Measurements from ENCODE around the gene SGTA.

The SGTA gene

DNA sequence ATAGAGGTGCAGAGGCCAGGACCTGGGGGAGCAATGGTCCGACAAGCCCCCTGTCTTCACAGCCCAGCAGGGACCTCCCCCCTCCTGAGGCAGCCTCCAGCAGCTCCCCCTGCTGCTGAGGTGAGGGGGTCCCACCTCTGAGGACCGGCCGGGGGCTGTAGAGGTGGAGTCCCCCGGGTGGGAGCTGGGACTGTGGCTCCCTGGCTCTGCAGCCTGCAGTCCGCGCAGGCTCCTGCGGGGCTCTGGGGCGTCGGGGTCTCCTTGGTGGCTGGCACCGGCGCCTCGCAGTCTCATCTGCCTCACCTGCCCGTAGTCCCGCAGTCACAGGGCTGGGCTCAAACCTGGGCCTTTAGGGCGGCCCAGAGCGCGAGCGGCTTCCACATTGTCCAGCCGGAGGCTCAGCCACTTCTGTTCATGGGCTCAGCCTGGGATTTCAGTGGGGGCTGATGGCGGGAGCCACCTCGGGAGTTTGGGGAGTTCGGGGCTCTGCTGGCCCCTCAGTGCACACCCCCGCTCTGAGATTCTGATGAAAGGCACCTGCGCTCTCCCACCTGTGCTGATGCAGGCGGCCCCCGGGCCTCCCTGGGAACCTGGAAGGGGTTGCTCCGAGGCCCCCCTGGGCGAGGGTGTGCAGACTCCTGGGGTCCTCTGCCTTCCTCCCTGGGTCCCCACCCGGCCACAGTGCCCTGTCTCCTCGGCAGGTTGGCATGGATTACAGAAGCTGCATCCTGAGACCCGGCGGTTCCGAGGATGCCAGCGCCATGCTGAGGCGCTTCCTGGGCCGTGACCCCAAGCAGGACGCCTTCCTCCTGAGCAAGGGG lies 29.6 kb upstream of the SGTA start:
- H3K4me2 ChIP-seq, result no peak overlapping the region
- H3K27ac ChIP-seq, result no peak overlapping the region
- peaks cover 0 to 52% (median 36%) of the 10 kb centered on the region in 10 experiments; a peak in 16 of 20 replicates for H3K4me1 ChIP-seq
- H3K9me3 ChIP-seq (replicated peaks in 1 of 11), result no peaks in the 10 kb centered on the region
- H3K9ac ChIP-seq, result no peak overlapping the region
- no peak overlapping the region for H3K4me3 ChIP-seq
- peaks cover 30 to 85% (median 70%) of the 10 kb centered on the region in 11 experiments for H3K36me3 ChIP-seq
- no peak for TF ChIP-seq Cebpa-rat (IDR thresholded peaks at IDR 0.05)
- H3K27me3 ChIP-seq, result peaks cover 0 to 36% (median 0%) of the 10 kb centered on the region in 11 experiments; a peak in 7 of 22 replicates
- H4K20me1 ChIP-seq, result peaks cover 0 to 88% (median 53%) of the 10 kb centered on the region in 11 experiments; a peak in 20 of 22 replicates

DNA sequence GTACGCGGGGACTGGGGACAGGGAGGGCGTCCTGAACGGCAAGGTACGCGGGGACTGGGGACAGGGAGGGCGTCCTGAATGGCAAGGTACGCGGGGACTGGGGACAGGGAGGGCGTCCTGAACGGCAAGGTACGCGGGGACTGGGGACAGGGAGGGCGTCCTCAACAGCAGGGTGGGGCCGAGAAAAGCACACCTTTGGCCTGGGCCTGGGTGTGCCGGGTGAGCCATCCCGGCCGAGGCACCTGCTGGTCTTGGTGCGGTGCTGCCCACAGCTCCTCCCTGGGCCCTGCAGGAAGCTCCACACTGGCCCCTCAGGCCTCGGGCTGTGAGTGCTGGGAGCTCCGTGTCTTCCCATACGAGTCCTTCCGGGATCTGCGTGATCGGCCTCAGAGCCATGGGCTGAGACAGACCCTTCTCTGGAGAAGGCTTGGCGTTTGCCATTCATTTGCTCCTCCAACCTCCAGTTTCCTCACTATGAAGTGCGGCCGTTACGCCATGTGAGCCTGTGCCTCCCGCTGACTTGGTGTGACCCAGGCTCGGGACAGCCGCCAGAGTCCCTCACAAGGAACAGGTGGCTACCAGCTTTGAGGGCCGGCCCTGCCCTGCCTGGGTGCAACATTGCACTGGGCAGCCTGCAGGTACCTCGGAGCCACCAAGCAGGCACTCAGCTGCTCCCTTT lies 28.8 kb upstream of the SGTA start:
- Histone ChIP-seq H3K4me3 (no peak overlapping the region), H3K27me3 (peaks cover 0 to 44% (median 0%) of the 10 kb centered on the region in 11 experiments; a peak in 7 of 22 replicates), H3K27ac (no peak overlapping the region), H3K4me1 (peaks cover 0 to 59% (median 44%) of the 10 kb centered on the region in 10 experiments; a peak in 16 of 20 replicates), H4K20me1 (peaks cover 0 to 96% (median 61%) of the 10 kb centered on the region in 11 experiments; a peak in 20 of 22 replicates), H3K4me2 (peak overlapping the region in 3 of 11 experiments; percentile 90 to 96 (median 92); a peak in 5 of 22 replicates), H3K9ac (no peak overlapping the region), H3K36me3 (peaks cover 37 to 92% (median 77%) of the 10 kb centered on the region in 11 experiments), H3K9me3 (replicated peaks in 1 of 11) (no peaks in the 10 kb centered on the region; a peak in 1 of 22 replicates)
- TF ChIP-seq Cebpa-rat (IDR thresholded peaks at IDR 0.05), result no peak

DNA sequence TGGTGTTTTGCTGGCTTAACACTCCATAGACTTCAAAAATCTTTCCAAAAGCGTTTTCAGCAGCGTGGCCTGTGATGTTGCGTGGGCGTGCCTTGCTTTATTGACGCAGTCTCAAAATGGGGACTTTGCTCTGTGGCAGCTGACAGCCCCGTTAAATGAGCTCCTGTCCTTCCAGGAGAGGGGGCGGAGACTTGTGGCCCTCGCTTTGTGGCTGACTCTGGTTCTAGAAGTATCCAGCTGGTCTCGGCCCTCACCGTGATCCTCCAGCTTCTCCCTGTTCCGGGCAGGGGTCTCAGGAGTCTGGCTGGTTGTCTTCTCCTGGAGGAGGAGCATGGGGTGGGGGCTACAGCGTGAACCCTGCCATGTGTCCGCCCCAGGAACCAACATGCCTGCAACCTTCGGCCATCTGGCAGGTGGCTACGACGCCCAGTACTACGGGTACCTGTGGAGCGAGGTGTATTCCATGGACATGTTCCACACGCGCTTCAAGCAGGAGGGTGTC lies 28.2 kb upstream of the SGTA start:
- Histone ChIP-seq H3K9me3 (replicated peaks in 1 of 11) (no peaks in the 10 kb centered on the region; a peak in 1 of 22 replicates), H3K4me2 (peak overlapping the region in 6 of 11 experiments; percentile 63 to 96 (median 90); a peak in 11 of 22 replicates), H4K20me1 (peaks cover 0 to 99% (median 67%) of the 10 kb centered on the region in 11 experiments; a peak in 20 of 22 replicates), H3K36me3 (peaks cover 42 to 98% (median 82%) of the 10 kb centered on the region in 11 experiments), H3K27ac (no peak overlapping the region), H3K4me3 (no peak overlapping the region), H3K9ac (0 out of 22 replicates have a peak overlapping the region, but pooled peaks of 1 of the 11 experiments have one; percentile 12), H3K4me1 (peaks cover 0 to 65% (median 50%) of the 10 kb centered on the region in 10 experiments; a peak in 18 of 20 replicates), H3K27me3 (peaks cover 0 to 48% (median 0%) of the 10 kb centered on the region in 11 experiments; a peak in 7 of 22 replicates)
- TF ChIP-seq Cebpa-rat (IDR thresholded peaks at IDR 0.05), result no peak

DNA sequence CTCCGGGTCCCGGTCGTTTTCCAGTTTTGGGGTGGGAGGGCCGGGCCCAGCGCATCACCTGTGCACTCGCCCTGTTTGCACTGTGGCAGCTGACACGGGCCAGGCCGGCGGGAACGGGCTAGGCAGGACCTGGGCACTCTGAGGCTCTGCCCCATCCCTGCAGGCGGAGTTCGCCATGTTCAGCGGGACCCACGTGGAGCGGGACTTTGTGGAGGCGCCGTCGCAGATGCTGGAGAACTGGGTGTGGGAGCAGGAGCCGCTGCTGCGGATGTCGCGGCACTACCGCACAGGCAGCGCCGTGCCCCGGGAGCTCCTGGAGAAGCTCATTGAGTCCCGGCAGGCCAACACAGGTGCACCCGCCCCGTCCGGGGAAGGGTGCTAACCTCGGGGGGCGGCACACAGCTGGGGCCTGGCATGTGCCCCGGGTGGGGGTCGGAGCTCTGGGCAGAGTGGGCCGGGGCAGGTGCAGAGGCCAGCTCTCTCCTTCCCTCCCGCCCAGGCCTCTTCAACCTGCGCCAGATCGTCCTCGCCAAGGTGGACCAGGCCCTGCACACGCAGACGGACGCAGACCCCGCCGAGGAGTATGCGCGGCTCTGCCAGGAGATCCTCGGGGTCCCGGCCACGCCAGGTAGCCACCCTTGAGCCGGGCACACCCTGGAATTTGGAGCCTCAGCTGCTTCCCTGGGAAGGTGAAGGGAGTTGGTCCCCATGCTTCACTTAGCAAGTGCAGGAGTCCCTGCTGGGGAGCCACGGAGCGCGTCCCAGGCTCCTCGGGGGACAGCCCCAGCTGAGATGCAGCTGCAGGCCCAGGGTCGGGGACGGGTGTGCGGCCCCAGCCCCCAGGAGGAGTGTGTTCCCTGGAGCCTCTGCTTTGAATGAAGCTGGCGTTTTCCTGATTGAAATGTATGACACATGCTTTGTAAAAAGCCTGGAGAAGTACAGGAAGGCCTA lies 27.3 kb upstream of the SGTA start:
- H3K27ac ChIP-seq, result no peak overlapping the region
- H3K4me3 ChIP-seq, result peak overlapping the region in 2 of 10 experiments; percentile 12 to 24; a peak in 2 of 20 replicates
- TF ChIP-seq Cebpa-rat (IDR thresholded peaks at IDR 0.05), result no peak
- H3K4me2 ChIP-seq, result peak overlapping the region in 9 of 11 experiments; percentile 30 to 96 (median 84); a peak in 18 of 22 replicates
- peaks cover under 1 to 71% (median 56%) of the 10 kb centered on the region in 10 experiments; a peak in 19 of 20 replicates for H3K4me1 ChIP-seq
- peak overlapping the region in 3 of 11 experiments; percentile 12 to 52 (median 44); a peak in 4 of 22 replicates for H3K9ac ChIP-seq
- H4K20me1 ChIP-seq, result peaks cover 0 to 97% (median 71%) of the 10 kb centered on the region in 11 experiments; a peak in 20 of 22 replicates
- peaks cover 42 to 96% (median 82%) of the 10 kb centered on the region in 11 experiments for H3K36me3 ChIP-seq
- H3K27me3 ChIP-seq, result peaks cover 0 to 51% (median 0%) of the 10 kb centered on the region in 11 experiments; a peak in 7 of 22 replicates
- H3K9me3 ChIP-seq (replicated peaks in 1 of 11), result no peaks in the 10 kb centered on the region; a peak in 1 of 22 replicates

DNA sequence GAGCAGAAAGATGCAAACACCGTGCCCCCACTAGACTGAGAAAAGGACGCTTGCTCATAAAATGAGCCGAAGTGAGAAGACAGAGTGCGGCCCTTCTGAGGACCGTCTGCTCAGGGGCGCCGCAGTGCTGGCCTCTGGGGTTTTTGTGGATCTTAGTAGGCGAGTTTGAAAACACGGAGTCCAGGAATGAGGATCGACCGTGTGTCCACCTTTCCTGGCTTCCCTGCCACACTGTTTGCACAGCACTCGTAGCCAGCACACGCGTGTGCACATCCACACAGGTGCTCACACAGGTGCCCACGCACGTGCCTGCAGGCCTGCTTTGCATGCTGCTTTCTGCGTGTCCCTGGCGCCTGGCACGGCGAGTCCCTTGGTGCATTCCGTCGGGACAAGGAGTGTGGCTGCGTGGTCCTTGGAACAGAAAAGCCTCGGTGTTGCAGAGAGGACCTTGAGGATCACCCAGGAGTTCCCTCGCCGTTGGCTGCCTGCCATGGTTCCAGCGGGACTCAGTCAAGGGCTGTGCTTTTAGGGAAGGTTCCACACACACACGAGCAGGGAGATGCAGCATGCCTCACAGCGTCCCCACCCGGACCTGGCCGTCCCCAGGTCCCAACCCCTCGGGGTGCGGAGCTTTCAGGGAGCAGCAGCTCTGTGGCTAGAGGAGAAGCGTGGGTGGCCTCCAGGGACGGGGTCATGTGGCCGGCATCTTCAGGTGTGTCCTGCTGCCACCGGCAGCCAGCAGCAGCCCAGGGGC lies 26.5 kb upstream of the SGTA start:
- peaks cover 0 to 97% (median 77%) of the 10 kb centered on the region in 11 experiments; a peak in 20 of 22 replicates for H4K20me1 ChIP-seq
- peaks cover 9 to 78% (median 65%) of the 10 kb centered on the region in 10 experiments for H3K4me1 ChIP-seq
- peaks cover 0 to 59% (median 0%) of the 10 kb centered on the region in 11 experiments; a peak in 7 of 22 replicates for H3K27me3 ChIP-seq
- H3K27ac ChIP-seq, result no peak overlapping the region
- no peak for TF ChIP-seq Cebpa-rat (IDR thresholded peaks at IDR 0.05)
- peak overlapping the region in 9 of 11 experiments; percentile 18 to 96 (median 84); a peak in 18 of 22 replicates for H3K4me2 ChIP-seq
- H3K4me3 ChIP-seq, result peak overlapping the region in 1 of 10 experiments; percentile 24; a peak in 2 of 20 replicates
- H3K9ac ChIP-seq, result peak overlapping the region in 1 of 11 experiments; percentile 13; a peak in 1 of 22 replicates
- H3K9me3 ChIP-seq (replicated peaks in 1 of 11), result no peaks in the 10 kb centered on the region; a peak in 1 of 22 replicates
- peaks cover 42 to 96% (median 83%) of the 10 kb centered on the region in 11 experiments for H3K36me3 ChIP-seq

DNA sequence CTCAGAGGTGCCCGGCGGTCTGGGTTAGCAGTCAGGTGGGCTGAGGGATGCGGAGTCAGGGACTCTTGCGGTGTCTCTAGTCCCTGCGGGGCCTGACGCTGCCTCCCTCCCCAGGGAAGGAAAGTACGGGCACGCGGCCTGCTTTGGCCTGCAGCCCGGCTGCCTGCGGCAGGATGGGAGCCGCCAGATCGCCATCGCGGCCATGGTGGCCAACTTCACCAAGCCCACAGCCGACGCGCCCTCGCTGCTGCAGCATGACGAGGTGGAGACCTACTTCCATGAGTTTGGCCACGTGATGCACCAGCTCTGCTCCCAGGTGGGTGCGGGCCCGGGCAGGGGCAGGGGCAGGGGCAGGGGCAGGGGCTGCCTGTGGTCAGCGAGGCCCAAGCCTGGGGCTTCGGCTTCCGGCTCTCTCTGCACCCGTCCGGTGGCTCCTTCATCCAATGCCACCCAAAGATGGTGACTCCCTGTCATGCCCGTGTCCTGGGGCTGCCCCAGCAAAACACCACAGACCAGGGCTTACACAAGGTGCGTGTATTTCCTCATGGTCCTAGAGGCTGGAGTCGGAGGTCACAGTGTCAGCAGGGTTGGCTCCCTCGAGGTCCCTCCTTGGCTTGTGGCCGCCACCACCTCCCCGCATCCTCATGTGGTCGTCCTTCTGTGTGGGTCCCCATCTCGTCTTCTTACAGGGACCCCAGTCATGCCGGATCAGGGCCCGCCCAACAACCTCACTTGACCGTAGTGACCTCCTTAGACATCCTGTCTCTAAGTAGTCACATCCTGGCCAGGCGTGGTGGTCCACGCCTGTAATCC lies 25.3 kb upstream of the SGTA start:
- no peak overlapping the region; a peak in 2 of 20 replicates for H3K4me3 ChIP-seq
- peak overlapping the region in 2 of 11 experiments; percentile 13 to 31; a peak in 2 of 22 replicates for H3K9ac ChIP-seq
- H3K4me1 ChIP-seq, result peaks cover 21 to 90% (median 77%) of the 10 kb centered on the region in 10 experiments
- no peak for TF ChIP-seq Cebpa-rat (IDR thresholded peaks at IDR 0.05)
- H3K27me3 ChIP-seq, result peaks cover 0 to 71% (median 0%) of the 10 kb centered on the region in 11 experiments; a peak in 7 of 22 replicates
- peak overlapping the region in 8 of 11 experiments; percentile 62 to 96 (median 86); a peak in 17 of 22 replicates for H3K4me2 ChIP-seq
- no peaks in the 10 kb centered on the region; a peak in 1 of 22 replicates for H3K9me3 ChIP-seq (replicated peaks in 1 of 11)
- peaks cover 41 to 88% (median 75%) of the 10 kb centered on the region in 11 experiments for H3K36me3 ChIP-seq
- H4K20me1 ChIP-seq, result peaks cover 0 to 97% (median 89%) of the 10 kb centered on the region in 11 experiments; a peak in 21 of 22 replicates
- no peak overlapping the region; a peak in 1 of 22 replicates for H3K27ac ChIP-seq

Data from BLaER1 treated with 17β-estradiol and CSF1 and Interleukin-3, amounts not matched to agents 10 nM and 100 nM (cell line).